Hippocampal formation (tissue), 2 donors: Measurements from ENCODE around the gene CCT7.
A peak's percentile ranks its signal among the peaks of the same experiment; 100 is the strongest.

Experiments used
- DNase-seq, 2 donors: peaks; one replicate each; lab custom pipeline; 2025; lab: John Stamatoyannopoulos, UW

Gene CCT7

DNA sequence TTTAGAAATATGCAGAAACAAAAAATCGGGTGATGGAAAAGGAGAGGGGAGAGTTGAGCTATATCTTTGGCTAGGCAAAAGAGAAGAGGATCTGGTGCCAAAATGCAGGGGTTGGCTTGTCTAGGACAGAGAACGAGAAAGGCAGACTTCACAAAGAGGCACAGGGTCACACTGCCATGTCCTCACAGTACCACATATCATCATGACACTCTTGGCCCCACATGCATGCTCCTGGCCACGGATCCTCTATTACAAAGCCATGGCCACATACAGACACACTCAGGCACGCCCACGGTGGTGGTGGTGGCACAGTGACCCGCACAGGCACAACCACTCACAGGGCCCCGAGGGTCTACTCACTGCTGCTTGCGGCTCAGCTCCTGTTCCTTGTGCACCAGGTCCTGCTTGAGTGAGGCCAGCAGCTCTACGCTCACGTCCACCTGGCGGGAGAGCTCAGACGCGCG lies 34.3 kb downstream of the CCT7 start:
- no peak for DNase-seq

DNA sequence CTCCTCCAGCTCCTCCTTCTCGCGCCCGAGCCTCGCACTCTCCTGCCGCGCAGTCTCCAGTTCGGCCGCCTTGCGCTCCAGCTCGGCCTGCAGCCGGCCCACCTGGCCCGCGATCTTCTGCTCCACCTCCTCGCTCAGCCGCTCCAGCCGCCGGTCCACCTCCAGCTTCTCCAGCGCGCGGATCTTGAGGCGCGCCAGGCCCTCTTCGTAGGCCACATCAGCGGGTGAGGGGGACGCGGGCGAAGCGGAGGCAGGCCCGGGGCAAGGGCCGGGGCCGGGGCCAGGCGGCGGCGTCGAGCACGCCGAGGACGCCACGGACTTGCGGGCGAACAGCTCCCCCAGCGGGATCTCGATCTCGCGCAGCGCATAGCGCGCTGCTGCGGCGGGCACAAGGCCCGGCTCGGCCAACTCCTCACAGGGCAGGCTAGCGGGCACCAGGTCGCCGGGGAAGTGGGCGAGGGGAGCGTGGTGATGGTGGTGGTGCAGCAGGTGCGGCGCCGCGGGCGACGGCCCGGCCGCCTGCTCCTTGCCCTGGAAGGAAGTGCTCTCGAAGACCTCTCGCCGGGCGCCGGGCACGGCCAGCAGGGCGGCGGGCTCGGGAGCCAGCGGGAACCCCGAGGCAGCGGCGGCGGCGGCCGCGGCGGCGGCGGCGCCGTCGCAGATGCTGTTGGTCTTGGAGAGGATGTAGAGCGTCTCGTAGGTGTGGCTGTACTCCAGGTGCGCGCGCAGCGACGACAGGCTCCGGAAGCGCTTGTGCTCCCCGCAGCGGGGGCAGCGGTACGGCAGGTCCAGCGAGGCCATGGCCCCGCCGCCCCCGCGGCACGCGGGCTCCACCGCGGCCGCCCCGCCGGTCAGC lies 35.0 kb downstream of the CCT7 start:
- no peak for DNase-seq

DNA sequence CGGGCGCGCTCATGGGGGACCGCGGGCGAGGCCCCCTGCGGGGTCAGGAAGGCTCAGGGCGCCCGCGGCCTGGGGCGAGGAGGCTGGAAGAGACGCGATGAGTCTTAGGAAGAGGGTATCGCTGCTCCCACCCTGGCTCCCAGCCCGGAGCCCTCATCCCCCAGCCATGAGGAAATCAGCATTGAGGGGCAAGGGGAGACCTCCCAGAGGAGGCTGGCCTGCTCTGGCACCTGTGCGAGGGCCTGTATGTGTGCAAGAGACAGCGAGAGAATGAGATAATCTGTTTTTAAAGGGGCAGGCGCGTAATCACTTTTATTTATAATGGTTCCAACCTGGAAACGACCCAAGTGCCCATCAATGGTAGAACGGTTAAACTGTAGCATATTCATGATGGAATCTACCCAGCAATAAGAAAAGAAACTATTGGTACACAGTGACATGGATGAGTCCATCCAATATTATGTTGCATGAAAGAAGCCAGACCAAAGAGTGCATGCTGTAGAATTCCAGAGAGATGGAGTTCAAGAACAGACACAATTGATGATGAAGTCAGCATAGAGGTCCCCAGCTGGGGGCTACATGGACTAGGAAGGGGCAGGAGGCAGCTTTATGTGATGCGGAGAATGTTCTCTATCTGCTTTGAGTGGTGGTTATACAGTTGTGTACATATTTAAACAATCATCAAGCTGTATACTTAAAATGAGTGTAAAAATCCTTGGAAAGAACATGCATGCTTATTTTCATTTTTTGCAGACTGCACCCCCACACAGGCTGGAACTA lies 35.8 kb downstream of the CCT7 start:
- DNase-seq: no peak

DNA sequence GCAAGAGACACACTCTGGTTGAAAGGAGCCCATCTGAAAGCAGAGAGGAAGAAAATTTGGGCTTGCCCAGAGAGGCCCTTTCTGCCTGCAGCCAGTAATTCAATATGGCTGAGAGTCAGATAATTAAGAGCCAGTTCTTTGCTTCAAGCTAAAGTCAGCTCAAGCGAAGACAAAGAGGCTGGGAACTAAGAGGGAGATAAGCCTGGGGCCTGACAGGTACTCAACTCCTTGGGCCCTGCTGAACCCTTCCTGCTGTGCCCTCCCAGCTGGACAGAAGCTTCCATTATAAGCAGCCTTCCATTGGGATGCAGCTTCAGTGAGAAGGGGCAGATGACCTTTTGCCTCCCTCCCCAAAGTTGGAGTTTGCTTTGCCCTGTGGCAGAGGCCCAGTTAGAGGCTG lies 38.2 kb downstream of the CCT7 start:
- no peak for DNase-seq

DNA sequence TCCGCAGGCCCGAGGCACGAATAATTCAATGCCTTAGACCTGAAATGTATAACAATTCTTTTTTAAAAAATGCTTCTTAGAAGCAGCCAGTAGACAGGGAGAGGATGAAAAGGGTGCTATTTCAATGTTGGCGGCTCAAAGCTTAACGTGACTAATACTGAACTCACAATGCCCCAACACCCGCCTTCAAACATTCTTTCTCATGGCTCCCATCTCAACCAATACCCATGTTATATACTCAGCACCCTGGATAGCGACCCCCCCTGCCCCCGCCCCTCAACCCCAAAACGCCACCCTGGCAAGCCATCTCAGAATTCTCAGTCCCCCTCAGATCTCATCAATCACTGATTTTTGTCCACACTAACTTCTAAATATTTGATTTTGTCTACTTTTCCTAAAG lies 45.7 kb downstream of the CCT7 start:
- DNase-seq: no peak

DNA sequence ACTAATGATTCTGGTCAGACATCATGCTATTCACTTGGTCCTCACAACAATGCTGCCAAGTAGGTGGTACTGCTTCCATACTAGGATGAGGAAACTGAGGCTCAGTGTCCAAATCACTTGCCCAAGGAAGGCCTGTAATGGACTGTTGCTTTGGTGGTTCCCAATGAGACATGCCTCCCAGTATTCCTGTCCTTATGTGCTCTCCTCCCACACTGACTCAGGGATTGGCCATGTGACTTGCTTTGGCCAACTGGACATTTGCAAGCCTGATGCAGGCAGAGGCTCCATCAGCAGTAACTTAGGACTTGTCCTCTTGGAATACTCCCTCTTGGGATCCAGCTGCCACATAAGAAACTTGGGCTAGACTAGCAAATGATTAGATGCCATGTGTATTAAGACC lies 47.1 kb downstream of the CCT7 start:
- no peak for DNase-seq

DNA sequence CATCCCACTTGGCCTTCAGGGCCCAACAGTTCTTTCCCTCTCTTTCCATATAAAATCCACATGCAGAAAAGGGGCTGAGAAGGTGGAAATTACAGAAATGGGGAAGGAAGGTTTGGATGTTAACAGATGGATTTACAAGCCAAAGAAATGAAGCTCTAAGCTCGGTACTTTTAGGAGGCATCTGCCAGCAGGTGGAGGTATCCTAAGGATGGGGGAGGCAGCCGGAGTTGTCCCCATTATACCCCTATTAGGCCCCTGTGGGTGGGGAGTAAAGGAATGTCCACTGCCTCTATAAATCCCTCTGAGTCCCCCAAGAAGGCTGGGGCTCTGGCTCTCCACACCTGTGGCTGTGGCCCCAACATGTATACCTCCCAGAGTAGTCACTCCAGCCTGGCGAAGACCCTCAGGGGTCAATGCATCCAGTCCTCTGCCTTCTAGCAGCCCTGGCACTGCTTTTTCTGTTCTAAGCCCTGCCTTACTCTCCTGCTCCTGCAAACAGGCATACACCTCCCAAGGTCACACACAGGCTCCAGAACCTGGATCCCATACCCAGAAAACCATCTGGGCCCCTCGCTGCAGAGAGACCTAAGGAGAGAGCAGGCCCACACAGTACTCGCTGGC lies 48.9 kb downstream of the CCT7 start:
- DNase-seq: no peak

DNA sequence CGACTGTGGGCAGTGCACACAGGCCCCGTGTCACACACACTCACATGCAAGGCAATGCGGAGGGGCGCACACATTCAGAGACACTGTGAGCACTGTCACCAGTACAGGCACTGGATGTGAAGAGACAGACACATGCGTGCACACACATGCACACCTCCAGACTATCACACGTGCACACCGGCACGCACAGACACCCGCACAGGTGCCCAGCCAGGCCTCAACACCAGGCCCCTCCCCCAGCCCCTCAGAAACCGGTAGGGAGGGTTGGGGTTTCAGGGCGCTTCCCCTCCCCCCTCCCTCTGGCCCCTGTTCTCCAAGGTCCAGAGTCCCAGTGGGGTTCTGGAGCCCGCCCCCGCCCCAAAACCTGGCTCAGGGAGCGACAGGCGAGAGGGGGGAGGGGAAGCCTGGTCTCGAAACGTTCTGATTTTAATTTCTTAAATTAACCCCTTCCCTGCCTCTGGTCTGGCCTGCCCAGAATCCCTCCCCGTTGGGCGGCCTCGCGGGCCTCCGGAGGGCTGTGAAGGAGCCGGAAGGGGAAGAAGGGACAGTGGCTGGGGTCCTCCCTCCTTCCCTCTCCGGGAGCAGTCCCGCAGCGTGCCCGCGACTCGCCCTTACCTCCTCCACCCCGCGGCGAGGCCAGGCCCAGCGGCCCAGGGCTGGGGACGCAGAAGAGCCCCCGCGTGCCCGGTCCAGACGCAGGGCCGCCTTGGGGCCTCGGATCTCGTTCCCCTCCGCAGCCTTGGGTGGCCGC lies 49.6 kb downstream of the CCT7 start:
- no peak for DNase-seq

DNA sequence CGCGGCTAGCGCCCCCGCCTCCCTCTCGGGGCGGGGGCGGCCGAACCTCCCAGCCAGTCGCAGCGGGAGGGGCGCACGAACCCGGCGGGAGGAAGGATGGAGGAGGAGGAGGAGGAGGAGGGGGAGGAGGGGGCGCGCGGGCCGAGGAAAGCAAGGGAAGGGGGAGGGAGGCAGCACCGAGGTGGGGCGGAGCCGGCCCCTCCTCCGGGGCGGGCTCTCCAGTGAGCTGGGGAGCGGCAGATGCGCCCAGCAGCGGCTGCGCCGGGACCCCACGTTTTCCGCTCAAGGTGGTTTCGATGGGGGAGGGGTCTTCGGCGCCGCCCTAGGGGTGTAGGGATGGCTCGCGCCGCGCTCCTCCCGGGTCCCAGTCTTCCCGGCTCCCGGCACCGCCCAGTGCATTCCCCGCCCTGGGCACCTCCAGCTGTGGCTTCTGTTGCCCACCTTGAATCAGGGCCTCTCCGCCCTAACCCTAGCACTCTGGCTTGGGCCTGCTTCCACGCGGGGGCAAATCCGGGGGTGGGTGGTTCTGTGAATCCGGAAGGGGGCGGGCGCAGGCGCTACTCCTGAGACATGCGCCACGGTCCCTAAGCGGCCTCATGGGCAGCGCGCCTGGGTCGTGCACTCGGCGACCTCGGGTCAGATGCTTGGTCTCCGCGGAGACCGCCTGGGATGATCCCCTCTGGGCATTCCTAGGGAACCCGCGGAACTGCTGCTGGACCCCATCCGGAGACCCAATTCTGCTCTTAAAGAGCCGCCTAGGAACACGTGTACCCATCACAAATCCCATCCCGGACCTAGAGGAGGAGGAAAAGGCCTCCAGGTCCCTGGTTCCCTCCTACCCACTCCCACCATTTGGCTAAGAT lies 50.4 kb downstream of the CCT7 start, which contains the start of gene FBXO41:
FBXO41 (minus strand) TSS at position 183 of the 863 bp plus-strand sequence. CDS start 14,848 bp downstream, outside the sequence.
- DNase-seq: no peak

DNA sequence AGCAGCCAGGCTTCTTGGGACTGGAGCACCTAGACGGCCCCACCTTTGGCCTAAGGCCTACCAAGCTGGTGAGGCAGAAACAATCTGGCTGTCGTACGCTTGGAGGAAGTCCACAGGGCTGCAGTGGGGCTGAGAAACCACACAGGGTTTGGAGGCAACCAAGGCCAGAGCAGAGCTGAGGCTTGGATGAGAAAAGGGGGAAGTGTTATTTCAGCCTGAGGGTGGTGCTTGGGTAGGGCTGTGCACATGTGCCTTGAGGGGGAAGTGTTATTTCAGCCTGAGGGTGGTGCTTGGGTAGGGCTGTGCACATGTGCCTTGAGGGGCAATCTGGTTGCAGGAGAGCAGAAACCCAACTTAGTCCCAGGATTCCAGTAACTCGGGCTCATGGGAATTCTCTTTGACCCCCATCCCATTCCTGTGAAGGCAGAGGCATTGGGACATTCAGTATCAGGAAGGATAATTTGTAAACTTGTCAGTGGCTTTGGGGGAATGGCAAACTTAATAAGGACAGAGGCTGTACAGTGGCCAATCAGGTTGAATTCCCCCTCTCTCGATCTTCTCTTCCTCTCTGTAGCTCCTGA lies 51.1 kb downstream of the CCT7 start:
- DNase-seq: no peak

DNA sequence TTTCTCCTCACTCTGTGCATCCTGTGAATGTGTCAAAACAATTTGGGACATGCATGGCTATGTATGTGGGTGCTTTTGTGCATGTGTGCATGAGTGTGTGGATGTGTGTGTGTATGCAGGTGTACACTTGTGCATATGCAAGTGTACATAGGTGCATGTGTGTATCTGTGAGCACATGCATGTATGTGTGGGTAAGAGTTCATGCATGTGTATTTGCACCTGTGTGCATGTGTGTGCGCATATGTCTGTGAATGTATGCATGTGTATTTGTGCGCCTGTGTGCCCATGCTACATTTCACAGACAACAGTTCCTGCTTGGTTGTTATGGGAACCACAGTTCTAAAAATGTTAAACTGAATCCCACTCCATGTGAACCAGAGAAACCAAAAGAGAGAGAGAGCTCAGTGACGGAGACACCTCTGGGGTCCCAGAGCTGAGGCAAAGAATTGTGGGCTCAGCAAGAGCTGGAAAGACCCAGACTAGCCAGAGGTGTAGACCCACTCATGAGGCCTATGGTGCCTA lies 52.1 kb downstream of the CCT7 start:
- DNase-seq: no peak

DNA sequence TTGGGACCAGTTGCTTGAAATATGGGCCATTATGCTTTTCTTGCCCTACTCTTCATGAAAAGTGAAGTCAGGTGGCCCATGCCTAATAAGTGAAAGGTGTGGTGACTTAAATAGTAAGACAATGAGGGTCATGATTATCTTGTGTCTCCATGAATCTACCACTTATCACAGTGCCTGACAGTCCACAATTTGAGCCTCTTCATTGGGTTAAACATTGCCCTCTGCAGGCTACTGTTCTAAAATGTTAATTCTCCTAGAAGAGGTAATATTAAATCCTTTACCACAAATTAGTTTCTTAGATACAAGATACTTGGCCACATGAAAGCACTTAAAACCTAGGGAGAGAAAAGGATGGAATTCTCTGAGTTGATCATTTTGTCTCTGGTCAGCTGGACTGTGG lies 55.2 kb downstream of the CCT7 start:
- DNase-seq: no peak

DNA sequence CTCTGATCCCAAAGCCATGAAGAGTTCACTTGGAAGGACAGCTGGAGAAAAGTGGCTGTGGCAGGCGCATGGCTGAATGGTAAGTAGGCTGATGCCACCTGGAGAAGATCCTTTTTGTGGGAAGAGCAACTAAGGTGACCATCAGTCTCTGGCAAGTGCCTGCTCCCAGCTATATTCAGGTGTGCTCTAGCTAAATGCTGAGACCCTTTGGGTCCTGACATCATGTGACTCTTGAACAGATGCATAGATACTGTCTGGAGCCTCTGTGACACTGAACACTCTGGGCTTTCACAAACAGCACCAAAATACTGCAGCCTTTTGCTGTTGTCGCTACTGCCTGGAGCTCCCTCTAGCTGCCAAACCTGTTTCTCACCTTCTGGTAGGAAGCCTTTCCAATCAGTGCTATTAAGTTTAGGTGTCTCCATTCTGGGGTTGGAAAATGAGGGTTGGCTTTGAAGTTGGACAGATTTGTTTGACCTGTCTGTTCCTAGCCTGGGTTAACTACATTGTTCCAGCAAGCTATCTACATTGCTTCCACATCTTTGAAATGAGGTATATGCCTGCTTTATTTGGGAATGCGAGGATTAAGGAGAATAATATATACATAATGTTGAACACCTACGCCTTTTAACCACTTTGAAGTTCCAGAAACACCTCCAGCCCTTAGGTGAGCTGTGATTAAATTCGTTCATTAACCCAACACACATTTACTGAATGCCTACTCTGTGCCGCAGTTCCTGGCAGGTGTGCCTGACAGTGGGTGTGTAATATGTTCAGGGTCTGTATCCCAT lies 56.1 kb downstream of the CCT7 start:
- DNase-seq: peak in 1 of 2 donors; percentile 34

DNA sequence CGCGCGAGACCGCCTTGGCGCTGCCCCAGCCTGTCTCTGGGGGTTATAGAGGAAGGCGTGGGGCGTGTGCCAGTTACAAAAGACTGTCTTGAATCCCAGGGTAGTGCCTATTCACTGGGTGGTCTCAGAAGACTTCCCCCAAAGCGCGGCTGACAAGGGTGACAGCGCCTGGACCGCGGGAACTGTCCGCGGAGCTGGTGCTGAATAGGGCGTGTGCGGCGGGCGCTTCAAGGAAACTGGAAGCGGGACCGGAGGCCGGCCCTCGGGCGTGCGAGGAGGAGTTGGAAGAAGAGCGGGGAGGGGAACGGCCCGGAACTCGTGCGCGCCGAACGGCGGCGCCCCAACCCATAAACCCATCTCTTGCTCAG lies 57.0 kb downstream of the CCT7 start:
- no peak for DNase-seq

DNA sequence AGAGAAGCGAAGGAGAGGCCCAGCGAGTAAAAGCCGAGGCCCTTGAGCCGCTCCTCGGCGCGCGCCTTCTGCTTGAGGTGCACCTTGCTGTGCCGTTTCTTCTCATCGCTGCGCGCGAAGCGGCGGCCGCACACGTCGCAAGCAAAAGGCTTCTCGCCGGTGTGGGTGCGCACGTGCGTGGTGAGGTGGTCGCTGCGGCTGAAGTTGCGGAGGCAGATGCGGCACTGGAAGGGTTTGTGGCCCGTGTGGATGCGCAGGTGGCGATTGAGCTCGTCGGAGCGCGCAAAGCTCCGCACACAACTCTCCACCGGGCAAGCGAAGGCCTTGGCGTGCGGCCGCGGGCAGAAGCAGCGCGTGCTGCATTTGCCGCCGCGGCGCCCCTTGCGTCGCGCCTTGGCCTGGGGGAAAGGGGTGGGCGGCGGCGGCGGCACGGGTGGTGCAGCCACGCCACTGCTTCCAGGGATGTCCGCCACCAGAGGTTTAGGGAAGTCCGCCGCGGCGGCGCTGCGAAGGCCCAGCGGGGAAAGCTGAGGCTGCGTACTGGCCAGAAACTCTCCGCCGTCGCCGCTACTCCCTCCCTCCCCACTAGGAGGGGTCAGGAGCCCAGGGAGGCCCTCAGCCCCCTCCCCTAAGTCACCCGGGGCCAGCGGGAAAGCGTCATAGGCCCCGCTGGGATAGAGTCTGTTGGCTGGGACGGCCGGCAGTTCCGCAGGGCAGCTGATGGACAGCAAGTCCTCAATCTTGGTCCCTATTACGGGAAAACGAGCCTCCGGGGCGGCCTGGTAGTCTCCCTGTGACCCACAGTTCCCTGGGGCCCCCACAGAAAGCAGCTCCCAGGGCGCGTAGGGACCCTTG lies 57.6 kb downstream of the CCT7 start:
- DNase-seq: no peak

DNA sequence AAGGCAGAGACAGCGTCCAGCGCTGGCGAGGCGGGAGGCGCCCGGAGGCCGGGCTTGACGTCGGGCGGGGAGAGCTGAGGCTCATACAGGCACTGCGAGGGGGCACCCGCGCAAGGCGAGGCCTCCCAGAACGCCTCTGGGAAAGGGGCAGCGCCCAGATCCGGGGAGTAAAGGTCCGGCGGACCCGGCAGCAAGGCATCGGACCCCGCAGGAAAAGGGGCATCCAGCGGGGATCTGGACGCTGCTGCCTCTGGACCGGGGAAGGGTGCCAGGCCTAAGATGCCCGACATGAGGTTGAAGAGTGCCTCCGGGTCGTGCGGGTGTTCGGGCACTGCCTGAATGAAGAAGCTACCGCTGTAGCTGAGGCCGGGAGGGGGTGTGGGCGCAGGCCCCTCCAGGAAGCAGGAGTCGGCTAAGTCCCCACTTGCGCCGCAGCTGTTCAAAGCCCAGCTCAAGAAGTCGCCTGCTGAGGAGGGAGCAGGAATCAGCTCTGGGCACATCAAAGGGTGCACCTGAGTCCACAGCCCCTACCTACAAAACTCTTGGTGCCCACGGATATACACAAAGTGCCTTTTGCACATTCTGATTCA lies 58.3 kb downstream of the CCT7 start:
- DNase-seq: no peak

DNA sequence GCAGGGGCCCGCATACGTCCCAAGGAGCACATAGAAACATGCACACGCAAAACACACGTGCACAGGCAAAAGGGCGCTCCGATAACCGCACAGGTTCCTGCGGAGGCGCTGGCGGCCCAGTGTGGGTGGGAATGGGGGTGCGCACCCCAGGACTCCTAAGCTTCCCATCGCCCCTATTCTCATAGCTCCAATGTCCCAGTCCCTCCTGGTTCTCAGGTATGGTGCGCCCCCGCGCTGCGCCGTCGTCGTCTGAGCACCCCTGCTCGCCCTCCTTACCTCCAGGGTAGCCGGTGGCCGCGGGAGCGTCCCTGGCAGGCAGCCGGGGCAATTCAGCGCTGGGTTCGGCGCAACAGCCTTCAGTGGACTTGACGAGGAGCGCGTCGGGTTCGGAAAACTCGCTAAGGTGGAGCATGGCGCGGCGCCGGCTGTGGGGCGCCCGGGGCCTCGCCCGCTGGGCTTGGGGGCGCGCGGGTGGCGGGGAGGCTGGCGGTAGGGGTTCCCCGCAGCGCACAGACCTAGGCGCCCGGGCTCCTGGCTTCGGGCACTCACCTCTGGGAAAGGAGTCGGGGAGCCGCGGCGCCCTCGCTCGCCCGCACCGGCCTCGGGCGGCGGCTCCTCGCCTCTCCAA lies 58.9 kb downstream of the CCT7 start:
- DNase-seq: no peak
